Stimulated activated CD8-positive, alpha-beta memory T cell treated with anti-CD3 and anti-CD28 coated beads, Interleukin-2, amount 100 ng/mL, for 48 hours (primary cell): Measurements from ENCODE around the gene MYO15B.
"Not testable (repeated sequence)": the region's sequence is repeated elsewhere in the genome, so short reads cannot be mapped to it uniquely, and the experiment has no call there.

Experiments used
- DNase-seq, 2 donors: peaks; one replicate each; pipeline ENCODE4 v3.0.0-alpha.2; 2020; ENCODE audit warnings: low read depth in 2 of 2

Gene MYO15B

DNA sequence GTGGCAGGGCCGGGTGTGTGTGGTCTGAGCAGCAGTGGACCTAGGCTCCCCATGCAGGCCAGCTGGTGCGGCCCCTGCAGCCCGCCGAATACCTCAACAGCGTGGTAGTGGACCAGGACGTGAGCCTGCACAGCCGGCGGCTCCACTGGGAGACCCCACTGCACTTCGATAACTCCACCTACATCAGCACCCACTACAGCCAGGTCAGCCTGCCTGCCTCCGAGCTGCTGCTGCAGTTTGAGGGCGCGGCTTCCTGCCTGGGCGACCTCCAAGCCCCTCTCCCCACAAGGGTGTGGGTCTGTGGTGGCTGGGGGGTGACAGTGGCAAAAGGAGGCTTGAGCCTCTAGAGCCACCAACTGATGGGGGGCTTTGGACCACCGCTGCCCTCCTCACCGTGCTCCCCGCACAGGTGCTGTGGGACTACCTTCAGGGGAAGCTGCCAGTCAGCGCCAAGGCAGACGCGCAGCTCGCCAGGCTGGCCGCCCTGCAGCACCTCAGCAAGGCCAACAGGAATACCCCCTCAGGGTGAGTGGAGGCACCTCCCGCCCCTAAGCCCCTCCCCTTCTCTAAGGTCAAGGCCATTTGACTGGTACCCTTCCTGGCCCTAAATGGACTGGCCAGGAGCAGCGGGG, 37.2 kb downstream of the MYO15B start:
- DNase-seq, result no peak

DNA sequence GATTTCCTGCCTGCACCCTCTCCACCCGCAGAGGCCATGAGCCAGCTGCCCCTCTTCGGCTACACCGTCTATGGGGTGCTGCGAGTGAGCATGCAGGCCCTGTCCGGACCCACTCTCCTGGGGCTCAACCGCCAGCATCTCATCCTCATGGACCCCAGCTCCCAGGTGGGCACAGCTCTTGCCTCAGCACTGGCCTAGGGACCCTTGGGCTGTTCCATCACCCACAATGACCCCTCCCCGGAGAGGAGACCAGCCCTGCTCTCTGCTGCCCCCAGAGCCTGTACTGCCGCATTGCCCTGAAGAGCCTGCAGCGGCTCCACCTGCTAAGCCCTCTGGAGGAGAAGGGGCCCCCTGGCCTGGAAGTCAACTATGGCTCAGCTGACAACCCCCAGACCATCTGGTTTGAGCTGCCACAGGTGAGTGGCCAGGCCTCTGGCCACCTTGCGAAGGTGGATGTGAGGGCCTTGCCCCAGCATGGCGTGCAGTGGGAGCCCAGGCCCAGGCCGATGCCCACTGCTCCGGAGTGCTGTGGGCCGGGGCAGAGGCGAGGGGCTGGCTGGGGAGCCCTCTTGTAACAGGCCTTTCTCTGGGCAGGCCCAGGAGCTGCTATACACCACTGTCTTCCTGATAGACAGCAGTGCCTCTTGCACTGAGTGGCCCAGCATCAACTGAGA, 38.4 kb downstream of the MYO15B start:
- DNase-seq, result peak in 1 of 2 donors; percentile 12

DNA sequence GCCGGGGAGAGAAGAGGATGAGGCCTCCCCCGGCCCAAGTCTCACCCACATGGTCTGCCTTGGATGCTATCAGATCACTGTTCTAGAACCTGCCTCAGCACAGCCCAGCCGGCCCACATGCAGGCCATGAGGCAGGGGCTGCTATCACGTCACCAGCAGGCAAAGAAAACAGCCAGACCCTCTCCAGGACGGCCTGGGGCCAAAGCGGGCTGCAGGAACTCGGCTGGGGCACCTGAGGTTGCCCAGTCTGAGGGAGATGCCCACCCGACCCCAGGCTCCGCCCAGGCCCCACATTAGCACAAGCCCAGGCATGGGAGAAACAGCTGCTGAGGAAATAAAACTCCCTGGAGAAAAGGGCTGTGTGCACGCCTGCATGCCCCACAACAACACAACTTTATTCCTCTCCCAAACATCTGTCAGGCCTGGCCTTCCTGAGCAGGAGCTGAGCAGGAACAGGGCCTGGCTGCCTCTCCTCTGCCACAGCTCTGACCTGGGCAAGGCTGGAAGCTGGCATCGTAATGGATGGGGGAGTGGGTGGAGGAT, 39.0 kb downstream of the MYO15B start:
- DNase-seq, result no peak

DNA sequence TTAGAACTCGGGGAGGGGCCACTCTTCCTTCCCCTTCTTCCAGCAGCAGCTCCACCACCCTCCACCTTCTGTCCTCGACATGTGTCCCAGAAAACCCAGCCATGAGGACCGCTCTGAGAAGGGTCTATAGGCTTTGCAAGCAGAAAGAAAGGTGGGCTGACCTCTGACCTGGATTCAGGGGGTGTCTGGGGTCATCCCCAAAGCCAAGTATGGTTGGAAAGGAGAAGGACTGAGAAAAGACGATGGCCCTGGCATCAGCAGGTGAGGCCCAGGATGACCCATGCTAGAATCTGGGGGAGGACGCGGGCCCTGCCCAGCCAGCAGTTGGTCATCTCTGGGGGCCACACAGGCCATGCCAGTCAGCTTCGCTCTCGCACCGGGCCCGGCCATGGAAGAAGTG, 39.5 kb downstream of the MYO15B start:
- DNase-seq, result no peak

DNA sequence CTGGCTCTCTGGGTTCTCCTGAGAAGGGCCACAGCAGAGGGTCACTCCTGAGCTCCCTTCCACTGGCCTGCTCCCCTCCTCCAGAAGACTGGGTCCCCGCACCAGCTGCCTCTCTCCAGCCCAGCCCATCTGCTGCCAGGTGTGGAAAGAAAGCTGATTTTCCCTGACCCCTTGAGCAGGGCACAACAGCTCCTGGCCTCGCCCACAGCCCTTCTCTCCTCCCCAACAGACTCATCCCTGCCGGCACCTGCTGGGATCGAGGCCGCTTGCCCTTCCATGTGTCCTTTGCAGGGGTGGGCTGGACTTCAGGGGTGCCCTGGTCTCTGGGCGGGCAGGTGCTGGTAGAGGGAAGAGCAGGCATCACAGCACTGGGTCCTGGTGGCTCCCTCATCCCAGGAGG, 40.8 kb downstream of the MYO15B start:
- no peak for DNase-seq

DNA sequence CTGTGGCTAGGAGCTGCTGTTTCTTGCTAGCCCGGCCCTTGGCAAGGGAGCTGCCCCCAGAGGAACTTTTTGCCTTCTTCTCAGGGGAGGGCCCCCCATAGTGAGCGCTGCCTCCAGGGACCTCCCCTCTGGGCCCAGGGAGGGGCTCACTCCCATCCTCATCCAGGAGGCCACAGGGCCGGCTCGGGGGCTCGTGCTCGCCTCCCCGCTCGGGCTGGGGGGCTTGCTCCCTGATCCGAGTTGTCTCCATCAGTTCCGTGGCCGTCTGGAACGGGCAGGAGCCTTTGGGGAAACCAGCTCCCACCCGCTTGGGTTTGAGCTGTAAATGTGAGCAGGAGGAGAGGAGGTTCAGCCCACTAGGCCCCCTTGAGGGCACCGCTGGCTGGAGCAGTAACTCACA, 41.6 kb downstream of the MYO15B start:
- DNase-seq, result no peak

DNA sequence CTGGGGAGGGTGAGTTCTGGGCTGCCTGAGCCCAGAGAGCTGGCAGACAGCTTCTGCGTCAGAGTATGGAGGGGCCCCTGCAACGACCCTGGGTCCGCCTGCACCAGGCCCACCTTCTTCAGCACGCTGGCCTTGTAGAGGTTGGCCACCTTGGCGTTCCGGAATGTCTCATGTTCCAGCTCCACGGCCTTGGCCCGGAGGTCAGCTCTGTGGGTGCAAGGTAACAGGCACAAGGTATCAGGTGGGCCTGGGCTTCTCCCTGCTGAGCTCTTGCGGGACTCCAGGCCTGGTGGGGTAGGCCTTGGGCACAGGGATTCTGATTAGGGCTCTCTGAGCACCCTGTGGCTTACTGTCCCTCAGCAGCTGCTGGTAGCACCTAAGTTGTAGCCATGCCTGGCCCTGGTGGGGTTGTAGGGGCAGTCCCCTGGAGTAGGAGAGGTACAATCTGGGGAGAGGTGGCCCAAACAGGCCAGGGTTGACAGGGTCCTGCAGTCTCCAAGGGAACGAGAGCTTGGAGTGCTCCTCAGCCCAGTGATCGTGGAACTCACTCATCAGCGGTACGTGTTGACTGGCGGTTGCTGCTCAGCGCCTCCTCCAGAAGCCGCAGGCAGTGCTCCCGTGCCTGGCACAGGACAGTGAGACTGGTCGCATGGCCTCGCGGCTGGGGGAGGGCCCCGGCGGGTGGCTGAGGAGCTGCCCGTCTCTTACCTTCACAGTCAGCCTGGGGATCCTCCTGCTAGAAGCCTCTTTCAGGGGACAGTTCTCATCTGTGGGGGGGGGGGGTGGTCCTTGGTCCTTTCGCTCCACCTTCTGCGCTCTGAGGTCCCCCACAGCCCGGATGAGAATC, 42.7 kb downstream of the MYO15B start:
- DNase-seq, result no peak

DNA sequence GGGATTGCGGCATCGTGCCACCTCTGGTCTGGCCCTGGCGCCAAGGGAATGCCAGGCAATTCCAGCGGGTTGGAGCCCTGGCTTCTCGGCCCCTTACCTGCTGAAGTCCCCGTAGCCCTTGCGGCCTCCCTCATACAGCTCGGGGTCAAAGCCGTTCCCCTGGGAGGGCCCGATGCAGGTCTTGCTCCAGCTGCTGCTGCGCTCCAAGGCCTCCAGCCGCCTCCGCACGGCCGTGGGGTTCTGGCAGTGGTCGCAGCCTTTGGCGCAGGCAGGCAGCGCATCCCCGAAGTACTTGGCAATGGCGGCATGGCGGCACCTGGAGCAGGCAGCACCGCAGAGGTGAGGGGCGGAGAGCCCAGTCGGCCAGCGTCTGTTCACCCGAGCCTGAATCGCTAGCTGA, 43.8 kb downstream of the MYO15B start:
- DNase-seq, result no peak

DNA sequence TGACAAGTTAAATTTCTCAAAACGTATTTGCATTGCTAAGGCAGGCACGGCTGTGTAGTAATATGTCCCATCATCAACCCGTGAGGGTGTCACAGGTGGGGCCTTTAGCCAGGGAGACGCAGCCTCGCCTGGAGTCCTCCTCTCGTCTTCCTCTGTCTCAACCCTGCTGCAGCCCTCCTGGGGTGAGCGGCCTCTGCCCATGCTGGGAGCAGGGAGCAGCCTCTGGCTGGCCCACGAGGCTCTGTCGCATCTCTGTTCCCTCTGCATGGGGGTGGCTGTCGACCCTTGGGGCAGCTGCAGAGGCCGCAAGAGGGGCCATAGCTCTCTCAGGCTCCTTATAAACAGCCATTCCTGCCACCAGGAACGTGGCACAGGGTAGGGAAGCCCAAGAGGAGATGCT, 44.8 kb downstream of the MYO15B start:
- no peak for DNase-seq

DNA sequence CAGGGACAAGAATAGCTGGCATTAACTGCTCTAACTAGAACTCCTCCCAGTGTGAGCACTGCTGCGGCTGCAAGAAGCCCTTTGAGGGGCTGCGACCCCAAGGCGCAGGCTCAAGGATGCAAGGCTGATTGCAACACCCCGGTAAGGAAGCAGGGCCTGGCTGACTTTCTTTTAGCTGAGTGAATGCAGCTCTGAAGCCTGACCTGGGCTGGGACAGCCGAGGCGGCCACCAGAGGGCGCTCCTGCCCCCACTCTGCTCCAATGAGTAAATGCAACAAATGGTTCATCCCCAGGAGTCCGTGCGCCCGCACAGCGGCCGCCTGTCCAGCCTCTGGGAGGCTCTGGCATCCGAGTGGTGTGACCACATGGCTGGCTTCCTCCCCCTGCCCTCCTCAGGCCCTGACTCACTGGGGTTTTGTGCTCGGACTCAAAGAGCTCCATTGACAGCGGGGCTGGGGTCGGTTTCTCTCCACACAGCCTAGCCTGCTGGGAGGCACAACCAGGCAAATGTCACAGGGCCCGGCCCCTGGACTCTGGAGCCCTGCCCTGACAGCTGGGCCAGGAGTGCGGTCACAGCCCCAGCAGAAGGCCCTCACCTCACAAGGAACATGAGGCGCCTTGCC, 45.4 kb downstream of the MYO15B start, which contains the start of gene SMIM5:
SMIM5 (plus strand) TSS at position 572 of the 623 bp plus-strand sequence. CDS start 6,768 bp downstream, outside the sequence.
- peak; percentile 75 to 76 for DNase-seq

DNA sequence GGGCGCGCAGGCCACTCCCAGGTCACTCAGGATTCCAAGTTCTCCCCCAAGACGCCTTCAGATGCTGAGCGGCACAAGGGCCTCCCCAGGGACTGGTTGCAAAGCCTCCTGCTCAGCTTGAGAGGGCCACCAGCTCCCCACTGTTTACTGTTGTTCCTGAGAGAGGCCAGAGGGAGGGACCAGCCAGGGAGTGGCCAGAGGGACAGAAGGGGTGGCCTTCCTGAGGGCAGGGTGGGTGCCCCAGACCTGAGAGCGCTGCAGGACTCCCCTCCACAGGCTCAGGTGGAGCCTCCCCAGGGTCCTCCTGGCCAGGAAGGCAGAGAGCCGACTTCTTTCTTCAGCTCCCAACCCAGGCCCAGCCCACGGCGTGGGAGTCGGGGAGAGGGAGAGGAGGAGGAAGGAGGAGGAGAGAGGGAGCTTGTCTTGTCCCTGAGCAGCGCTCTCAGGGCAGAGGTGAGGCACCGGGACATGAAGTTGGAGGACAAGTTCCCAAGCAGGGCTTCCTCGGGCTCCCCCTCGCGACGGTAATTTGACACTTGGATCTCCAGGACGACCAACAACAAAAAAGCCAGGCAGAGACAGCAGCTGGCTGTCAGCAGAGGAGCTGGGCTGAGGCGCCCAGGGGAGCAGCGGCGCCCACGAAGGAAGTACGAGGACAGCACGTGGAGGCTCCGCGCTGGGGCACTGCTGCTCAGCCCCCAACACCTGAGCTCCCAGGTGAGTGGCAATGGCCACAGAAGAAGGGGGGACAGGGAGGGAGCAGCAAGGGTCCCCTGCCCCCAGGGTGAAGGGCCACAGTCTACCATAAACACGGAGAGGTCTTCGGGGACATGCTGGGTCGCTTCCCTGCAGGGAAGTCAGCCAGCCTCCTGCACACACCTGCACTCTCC, 46.1 kb downstream of the MYO15B start:
- peak; percentile 23 to 30 for DNase-seq

DNA sequence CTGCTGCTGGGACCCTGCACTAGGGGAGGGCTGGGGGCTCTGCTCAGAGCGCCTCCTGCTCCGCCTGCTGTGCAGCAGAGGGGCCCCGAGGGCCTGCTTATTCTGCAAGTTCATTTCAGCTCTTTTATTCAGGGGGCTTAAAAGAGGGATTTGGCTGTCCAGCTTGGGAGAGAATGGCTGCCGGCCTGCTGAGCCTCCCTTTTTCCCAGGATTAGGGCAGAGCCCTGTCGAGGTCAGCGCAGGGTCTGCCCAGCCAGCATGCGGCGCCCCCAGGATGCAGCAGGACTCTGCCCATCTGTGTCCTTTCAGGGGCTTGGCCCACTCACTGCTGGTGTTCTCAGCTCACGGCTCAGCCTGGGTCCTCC, 46.8 kb downstream of the MYO15B start:
- no peak for DNase-seq

DNA sequence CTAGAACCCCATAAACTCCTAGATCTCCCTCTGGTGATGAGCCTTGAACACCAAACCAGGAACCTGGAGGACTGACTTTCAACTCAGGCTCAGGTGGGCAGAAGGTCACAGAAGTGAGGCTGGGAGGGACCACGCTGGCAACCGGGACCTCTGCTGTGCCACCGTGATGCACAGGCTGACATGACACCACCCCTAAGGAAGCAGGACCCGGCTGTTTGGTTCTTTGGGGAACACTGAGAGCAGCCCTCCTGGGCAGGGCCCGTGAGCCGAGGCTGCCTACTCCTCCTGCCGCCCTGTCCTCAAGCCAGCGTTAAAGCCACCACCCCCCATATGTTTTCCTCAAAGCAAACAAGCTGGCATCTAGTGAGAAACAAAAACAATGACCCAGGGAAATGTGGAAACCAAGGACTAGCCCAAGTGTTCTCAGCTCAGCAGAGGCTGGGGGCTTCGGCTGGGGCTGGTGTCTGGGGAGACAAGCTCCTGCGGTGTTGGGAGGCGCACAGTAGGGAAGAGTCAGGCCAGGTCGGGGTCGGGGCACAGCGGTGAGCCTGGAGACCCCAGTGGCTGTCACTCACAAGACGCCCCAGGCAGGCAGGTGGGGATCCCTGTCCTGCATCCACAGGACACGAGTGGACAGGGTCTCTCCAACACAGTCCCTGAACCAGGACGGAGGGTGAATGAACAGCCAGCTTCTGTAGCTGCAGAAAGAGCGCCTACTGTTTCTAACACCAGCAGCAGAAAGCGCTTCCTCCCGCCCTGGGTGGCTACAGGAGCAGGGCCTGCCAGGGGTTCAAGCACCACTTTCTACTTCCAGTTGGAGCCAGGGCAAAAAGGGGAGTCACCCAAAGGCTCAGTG, 47.4 kb downstream of the MYO15B start:
- DNase-seq, result no peak

DNA sequence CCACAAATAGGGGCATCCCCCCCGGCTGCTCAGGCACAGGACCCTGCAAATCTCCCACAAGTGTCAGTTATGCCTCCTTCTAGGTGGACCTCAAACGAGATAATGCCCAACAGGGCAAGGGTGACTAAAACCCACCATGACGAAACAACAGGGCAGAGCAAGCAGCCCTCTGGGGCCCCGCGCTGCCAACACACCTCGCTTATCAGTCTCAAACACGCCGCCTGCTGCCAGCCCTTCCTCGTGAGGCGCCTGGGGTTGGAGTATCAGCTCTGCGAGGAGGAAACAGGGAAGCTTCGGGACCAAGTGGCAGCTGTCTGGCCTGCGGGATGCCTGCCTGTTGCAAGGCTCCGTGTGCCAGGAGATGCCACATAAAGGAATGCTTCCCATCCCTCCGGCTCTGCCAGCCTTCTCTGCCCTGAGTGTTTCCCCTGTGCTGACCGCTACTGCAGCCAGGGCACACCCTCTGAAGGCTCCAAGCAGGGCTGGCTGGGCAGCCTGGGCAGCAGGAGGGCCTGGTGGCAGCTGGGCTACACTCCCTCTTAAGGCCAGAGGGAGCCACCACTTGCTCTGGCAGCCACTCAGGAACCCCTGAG, 48.1 kb downstream of the MYO15B start:
- no peak for DNase-seq

DNA sequence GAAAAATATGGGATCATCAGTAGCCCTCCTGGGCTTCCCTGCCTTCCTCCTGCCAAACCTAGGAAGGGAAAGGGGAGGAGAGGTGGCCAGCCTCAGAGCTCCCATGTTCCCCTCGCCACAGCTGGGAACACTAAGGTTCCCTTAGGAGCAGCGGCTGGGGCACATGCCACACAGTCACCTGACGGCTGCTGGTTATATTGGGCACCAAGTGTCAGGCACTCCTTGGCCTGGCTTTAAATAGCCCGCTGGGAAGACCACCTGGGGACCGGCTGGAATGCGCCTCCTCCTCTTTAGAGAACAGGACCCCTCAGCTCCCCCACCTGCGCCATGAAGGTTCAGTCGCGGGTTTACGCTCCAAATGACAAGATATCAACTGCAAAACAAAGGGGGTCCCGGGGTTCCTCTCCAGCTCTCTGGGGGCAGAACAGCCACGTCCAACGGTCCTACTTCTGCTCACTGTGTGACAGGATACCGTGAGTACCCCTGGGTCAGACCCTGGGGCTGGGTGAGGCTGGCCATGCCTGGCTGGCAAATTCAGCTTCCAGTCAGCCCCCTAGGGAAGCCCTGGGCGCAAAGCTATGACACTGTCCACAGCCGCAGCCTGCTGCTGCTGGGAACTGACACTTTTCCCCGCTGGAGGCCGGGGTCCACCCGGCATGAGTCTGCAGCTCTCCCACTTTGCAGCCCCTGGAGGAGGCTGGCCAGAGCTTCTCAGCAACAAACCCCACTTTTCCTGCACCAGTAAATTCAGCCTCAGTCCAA, 49.0 kb downstream of the MYO15B start:
- DNase-seq, result no peak

DNA sequence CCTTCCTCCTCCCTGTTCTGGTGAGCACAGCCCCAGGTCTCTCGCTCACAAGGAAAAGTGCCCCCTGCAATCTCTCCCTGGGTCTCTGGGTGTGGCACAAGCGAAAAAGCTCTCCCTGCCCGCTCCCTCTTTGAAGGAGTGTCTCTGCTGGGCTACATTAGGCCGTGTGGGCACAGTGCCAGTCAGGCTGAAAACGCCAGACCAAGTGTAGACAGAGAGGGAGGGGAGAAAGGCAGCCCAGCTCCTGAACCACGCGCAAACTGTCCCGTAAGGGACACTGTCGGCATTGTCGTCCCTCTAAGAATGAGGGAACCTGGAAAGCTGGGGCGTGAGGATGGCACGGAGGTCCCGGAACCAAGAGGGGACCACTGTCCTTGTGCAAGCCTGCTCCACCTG, 49.5 kb downstream of the MYO15B start:
- no peak for DNase-seq

DNA sequence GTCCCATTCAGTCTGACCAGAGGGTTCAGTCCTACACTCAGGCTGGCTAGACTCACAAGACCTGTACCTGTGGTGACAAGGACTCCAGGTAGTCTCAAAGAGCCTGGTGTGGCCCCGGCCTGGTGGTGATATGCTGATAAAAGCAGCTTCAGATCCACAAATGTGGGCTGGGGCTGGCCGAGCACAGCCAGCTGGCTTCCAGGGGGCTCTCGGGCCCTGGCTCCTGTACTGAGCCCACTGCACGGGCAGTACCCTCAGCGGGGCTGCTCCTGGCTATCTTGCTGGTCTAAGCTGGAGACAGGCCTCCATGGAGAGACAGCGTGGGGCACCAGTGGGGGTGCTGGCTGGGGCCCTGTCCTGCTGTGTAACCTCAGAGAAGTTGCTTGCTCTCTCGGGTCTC, 50.0 kb downstream of the MYO15B start:
- DNase-seq, result no peak

DNA sequence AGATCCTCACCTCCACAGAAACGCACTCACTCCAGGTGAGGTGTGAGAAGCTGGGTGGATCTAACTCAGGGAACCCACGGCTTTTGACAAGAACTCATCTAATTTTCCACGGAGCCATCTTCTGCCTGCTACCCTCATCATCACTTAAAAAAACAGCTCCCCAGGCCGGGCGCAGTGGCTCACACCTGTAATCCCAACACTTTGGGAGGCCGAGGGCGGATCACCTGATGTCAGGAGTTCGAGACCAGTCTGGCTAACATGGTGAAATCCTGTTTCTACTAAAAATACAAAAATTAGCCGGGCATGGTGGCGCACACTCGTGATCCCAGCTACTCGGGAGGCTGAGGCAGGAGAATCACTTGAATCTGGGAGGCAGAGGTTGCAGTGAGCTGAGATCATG, 50.4 kb downstream of the MYO15B start:
- not testable (repeated sequence) for DNase-seq

DNA sequence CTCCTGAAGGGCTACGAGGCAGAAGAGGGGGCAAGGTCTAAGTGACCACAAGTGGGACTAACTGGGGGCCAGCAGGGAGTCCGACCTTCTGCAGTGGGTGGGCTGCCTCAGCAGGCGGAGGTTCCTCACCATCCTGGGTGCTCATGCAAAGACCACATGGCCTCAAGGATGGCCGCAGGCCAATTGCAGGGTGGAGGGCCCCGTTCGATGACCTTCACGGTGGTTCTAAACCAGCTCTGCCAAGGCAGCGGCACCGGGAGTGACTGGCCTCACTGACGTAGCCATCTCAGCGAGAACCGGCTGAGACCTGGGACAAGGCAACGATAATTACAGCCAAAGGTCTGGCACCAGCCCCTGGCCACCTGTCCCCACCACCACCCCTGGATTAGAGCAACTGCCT, 51.3 kb downstream of the MYO15B start:
- no peak for DNase-seq
